ENCODE results near the gene RNGTT. TPM values are rescaled to one million over a fixed set of nuclear protein-coding genes. Genes with fewer than 3 reads are reported as not detected.

The RNGTT gene
- total and polyA plus RNA-seq, 2 experiments from 2014 or later = 7.4 to 15.6 TPM

DNA sequence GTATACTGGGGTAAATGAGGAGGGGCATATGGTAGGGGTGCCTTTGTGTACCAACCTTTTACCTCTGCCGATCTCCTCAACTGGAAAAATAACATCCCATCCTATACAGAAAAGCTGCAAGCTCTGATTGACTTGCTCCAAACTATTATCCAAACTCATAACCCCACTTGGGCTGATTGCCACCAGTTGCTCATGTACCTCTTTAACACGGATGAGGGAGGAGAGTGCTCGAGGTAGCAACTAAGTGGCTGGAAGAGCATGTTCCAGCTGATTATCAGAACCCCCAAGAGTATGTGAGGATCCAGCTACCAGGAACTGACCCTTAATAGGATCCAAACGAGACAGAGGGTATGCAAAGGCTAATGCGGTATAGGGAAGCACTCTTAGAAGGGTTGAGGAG lies 299.6 kb downstream of the RNGTT start:
- H4K20me1 ChIP-seq (ENCODE audit: insufficient read depth, poor library complexity, severe bottlenecking) = no peaks in the 10 kb centered on the region
- H3K36me3 ChIP-seq (replicated peaks; ENCODE audit: insufficient read depth, low read depth) = no peaks in the 10 kb centered on the region
- peaks cover under 1% of the 10 kb centered on the region for H3K9me3 ChIP-seq (ENCODE audit: low read depth)
- DNase-seq (ENCODE audit: low spot score) = no peak
- over 99% methylated on average over 5 of the region's 5 CpGs for WGBS (ENCODE audit: low lambda C conversion rate, missing lambda C conversion rate)
- no peak overlapping the region for H2AFZ ChIP-seq
- H3K27ac ChIP-seq = no peak overlapping the region
- H3K4me2 ChIP-seq = no peak overlapping the region
- H3K4me1 ChIP-seq (ENCODE audit: insufficient read depth) = no peaks in the 10 kb centered on the region
- H3K79me2 ChIP-seq = no peaks in the 10 kb centered on the region
- no peak overlapping the region for H3K4me3 ChIP-seq
- no peaks in the 10 kb centered on the region for H3K9me2 ChIP-seq (replicated peaks; ENCODE audit: insufficient read depth)
- TF ChIP-seq EZH2phosphoT487 (IDR thresholded peaks at IDR 0.05; ENCODE audit: low read depth, severe bottlenecking, unreplicated experiment) (no peak), EZH2 (IDR thresholded peaks at IDR 0.05; ENCODE audit: borderline replicate concordance) (no peak)
- TF ChIP-seq, protein P1, sequence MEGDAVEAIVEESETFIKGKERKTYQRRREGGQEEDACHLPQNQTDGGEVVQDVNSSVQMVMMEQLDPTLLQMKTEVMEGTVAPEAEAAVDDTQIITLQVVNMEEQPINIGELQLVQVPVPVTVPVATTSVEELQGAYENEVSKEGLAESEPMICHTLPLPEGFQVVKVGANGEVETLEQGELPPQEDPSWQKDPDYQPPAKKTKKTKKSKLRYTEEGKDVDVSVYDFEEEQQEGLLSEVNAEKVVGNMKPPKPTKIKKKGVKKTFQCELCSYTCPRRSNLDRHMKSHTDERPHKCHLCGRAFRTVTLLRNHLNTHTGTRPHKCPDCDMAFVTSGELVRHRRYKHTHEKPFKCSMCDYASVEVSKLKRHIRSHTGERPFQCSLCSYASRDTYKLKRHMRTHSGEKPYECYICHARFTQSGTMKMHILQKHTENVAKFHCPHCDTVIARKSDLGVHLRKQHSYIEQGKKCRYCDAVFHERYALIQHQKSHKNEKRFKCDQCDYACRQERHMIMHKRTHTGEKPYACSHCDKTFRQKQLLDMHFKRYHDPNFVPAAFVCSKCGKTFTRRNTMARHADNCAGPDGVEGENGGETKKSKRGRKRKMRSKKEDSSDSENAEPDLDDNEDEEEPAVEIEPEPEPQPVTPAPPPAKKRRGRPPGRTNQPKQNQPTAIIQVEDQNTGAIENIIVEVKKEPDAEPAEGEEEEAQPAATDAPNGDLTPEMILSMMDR (IDR thresholded peaks at IDR 0.05; ENCODE audit: poor library complexity) = no peak
- H3K27me3 ChIP-seq = no peaks in the 10 kb centered on the region

DNA sequence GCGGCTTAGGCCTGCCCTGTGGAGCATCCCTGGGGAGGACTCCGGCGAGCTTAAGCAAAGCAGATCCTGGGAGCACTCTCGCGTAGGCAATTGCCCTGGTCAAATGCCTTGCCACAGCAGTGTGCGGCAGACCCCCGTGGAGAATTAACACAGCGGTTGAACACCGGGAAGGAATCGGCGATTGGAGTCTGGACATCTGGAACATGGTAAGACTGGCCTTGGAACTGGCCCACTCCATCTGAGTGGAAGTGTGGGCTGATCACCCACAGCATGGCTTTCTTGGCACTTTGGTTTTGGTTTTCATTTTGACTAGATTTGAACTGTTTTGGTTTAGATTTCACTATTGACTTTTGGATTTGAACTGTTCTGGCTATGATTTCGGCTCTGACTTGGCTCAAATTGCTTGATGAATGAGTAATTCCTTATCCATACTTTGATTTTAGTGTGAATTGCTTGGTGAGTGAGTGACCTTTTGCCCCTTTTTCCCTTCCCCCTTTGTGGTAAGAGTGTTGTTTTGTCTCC lies 300.7 kb downstream of the RNGTT start:
- Histone ChIP-seq H3K9me2 (replicated peaks; ENCODE audit: insufficient read depth) (no peaks in the 10 kb centered on the region), H2AFZ (no peak overlapping the region), H4K20me1 (ENCODE audit: insufficient read depth, poor library complexity, severe bottlenecking) (no peaks in the 10 kb centered on the region), H3K4me1 (ENCODE audit: insufficient read depth) (no peaks in the 10 kb centered on the region), H3K27me3 (no peaks in the 10 kb centered on the region), H3K4me2 (no peak overlapping the region), H3K4me3 (no peak overlapping the region), H3K36me3 (replicated peaks; ENCODE audit: insufficient read depth, low read depth) (no peaks in the 10 kb centered on the region), H3K79me2 (no peaks in the 10 kb centered on the region), H3K27ac (no peak overlapping the region), H3K9me3 (ENCODE audit: low read depth) (no peaks in the 10 kb centered on the region)
- over 99% methylated on average over 12 of the region's 12 CpGs for WGBS (ENCODE audit: low lambda C conversion rate, missing lambda C conversion rate)
- no peak for DNase-seq (ENCODE audit: low spot score)
- TF ChIP-seq, protein P1 (IDR thresholded peaks at IDR 0.05; ENCODE audit: poor library complexity) = no peak
- TF ChIP-seq EZH2 (IDR thresholded peaks at IDR 0.05; ENCODE audit: borderline replicate concordance) (no peak), EZH2phosphoT487 (IDR thresholded peaks at IDR 0.05; ENCODE audit: low read depth, severe bottlenecking, unreplicated experiment) (no peak)

DNA sequence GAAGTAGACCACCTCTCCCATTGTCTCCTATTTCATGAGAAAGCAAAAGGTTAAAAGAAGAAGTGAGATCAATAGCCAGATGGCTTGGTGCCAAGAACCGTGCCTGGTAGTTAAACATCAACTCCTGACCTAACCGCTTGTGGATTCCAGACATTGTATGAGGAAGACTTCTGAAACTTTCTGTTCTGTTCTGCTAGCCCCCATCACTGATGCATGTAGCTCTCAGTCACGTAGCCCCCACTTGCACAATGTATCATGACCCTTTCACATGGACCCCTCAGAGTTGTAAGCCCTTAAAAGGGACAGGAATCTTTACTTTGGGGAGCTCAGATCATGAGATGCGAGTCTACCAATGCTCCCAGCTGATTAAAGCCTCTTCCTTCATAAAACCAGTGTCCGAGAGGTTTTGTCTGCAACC lies 301.2 kb downstream of the RNGTT start:
- Histone ChIP-seq H3K27me3 (no peaks in the 10 kb centered on the region), H3K79me2 (no peaks in the 10 kb centered on the region), H2AFZ (no peak overlapping the region), H4K20me1 (ENCODE audit: insufficient read depth, poor library complexity, severe bottlenecking) (no peaks in the 10 kb centered on the region), H3K36me3 (replicated peaks; ENCODE audit: insufficient read depth, low read depth) (no peaks in the 10 kb centered on the region), H3K4me1 (ENCODE audit: insufficient read depth) (no peaks in the 10 kb centered on the region), H3K4me2 (no peak overlapping the region), H3K27ac (no peak overlapping the region), H3K4me3 (no peak overlapping the region), H3K9me3 (ENCODE audit: low read depth) (no peaks in the 10 kb centered on the region), H3K9me2 (replicated peaks; ENCODE audit: insufficient read depth) (no peaks in the 10 kb centered on the region)
- WGBS (ENCODE audit: low lambda C conversion rate, missing lambda C conversion rate) = 90% methylated on average over 5 of the region's 5 CpGs
- DNase-seq (ENCODE audit: low spot score) = peak; percentile 36
- TF ChIP-seq EZH2phosphoT487 (IDR thresholded peaks at IDR 0.05; ENCODE audit: low read depth, severe bottlenecking, unreplicated experiment) (no peak), EZH2 (IDR thresholded peaks at IDR 0.05; ENCODE audit: borderline replicate concordance) (no peak)
- TF ChIP-seq, protein P1 (IDR thresholded peaks at IDR 0.05; ENCODE audit: poor library complexity) = no peak

Measured in hepatocyte (in vitro differentiated cells).